ENCODE data around the gene COG6.

DNA sequence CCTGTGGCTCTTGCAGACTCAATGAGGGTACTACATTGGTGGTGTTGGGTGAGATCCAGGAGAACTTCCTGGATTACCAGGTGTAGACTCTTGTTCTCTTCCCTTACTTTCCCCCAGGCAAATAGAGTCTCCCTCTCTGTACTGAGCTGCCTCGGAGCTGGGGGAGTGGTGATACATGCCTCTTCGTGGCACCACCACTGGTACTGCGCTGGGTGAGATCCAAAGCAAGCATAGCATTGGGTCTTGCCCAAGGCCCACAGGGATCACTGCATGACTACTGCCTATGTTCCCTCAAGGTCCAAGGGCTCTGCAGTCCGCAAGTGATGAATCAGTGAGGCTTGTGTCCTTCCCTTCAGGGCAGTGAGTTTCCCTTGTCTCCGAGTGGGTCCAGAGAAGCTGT, 81.6 kb downstream of the COG6 start:
- TF ChIP-seq POLR2A (IDR thresholded peaks at IDR 0.05; ENCODE audit: low read length) (no peak), GATA1 (IDR thresholded peaks at IDR 0.05; ENCODE audit: low read depth, low read length) (no peak)
